ENCODE measurements around the gene SPATA18.

DNA sequence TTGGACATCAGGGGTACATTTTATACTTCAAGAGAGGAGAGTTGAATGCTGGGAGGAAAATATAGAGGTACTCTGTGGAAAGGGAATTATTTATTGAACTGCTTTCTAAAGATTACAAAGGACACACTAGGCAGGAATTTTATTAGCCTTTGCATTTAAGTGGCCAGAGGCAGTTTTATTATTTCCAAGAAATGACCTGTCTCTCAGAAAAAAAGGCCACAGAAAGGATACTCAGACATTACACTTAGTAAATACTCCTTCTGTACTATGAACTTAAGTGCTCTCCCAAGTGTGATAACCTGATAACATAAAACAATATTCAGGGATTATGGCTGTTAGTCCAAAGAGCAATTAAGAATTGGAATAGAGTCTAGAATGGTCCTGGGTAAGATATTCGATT lies 38.5 kb upstream of the SPATA18 start:
- TF ChIP-seq EZH2 (IDR thresholded peaks at IDR 0.05; ENCODE audit: borderline replicate concordance): no peak
- TF ChIP-seq, protein P1, sequence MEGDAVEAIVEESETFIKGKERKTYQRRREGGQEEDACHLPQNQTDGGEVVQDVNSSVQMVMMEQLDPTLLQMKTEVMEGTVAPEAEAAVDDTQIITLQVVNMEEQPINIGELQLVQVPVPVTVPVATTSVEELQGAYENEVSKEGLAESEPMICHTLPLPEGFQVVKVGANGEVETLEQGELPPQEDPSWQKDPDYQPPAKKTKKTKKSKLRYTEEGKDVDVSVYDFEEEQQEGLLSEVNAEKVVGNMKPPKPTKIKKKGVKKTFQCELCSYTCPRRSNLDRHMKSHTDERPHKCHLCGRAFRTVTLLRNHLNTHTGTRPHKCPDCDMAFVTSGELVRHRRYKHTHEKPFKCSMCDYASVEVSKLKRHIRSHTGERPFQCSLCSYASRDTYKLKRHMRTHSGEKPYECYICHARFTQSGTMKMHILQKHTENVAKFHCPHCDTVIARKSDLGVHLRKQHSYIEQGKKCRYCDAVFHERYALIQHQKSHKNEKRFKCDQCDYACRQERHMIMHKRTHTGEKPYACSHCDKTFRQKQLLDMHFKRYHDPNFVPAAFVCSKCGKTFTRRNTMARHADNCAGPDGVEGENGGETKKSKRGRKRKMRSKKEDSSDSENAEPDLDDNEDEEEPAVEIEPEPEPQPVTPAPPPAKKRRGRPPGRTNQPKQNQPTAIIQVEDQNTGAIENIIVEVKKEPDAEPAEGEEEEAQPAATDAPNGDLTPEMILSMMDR (IDR thresholded peaks at IDR 0.05; ENCODE audit: poor library complexity): no peak
